HG03095 (cell line): ENCODE measurements around the gene OR5AU1.

ENCODE experiments used
- ATAC-seq: cut with Tn5 transposase; IDR thresholded peaks from one replicate; pipeline ENCODE4 v1.9.1; 2021; ENCODE audit warnings: moderate library complexity; ENCODE audit not compliant: unreplicated experiment

Gene OR5AU1

DNA sequence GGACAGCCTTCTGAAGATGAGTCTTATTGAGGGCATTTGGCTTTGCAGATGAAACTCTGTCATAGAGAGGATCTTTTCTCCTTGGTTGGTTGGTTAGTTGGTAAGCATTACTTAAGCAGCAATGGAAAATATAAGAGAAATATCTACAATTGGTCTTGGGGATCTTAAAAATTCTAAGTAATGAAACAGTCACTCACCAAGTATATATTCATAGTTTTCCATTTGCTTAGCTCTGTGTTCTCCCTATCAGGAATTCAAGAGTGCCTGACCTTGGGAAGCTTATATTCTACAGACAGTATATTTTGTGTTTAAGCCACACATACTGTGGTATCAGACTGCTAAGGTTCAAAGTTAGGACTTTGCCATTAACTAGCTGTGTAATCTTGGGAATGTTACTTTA, at the start of gene OR5AU1:
OR5AU1 (minus strand) TSS at position 101 of the 400 bp plus-strand sequence. CDS start 191 bp downstream, outside the sequence.
- no peak for ATAC-seq

DNA sequence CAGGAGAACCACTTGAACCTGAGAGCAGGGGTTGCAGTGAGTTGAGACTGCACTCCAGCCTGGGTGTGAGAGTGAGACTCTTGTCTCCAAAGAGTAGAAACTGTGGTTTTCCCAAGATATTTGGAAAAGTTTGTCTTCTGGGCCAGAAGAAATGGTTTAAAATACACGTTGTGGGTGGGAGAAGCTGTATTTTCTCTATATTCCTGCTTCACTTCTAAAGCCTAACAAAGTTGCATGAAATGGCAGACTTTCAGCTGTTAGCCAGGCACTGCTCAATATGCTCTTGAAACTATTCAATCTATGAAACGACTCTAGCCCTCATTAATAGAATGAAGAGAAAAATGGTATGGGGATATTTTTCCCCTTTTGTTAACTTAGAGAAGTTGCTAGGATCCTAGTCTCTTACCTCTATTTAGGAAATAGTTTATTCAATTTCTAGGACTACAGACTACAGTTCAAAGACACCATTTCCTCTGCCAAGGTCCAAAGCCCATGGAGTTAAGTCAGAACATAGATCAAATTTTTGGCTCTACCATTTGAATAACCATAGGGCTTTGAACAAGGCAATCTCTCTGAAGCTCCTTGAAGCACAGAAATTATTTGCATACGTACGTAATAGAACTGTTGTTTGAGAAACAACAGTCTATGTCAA, 49.3 kb upstream of the OR5AU1 start:
- ATAC-seq: no peak

DNA sequence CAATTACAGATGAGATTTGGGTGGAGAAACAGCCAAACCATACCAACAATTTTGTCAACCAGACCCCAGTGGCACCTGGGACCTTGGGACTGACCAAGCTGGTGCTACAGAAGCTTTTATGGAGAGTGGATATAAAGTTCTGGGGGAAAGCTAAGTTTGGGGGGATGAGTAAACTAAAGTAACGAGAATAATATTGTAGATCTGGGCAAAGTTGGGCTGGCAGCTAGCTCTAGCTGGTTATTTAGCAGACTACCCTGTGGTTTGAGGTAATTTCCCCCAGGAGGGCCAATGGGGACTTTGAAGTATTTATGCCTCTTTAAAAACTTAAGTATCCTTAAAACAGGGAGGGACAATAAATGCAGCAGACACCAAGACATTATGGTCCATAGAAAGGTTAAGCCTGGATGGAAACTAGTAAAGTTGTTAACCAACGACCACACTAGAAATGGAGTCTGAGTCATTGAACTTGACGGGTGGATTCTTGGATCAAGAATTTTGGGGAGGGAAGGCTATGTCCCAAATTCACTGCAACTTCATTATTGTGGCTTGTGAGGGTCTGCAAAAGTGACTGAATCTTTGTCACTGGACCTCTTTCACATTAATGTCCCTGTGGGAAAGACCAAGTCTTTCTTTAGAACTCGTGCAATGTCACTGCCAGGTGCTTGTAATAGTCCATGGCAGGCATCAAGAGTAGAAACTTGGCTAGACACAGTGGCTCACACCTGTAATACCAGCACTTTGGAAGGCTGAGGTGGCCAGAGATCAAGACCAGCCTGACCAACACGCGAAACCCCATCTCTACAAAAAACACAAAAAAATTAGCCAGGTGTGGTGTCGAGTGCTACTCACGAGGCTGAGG, 48.5 kb upstream of the OR5AU1 start:
- no peak for ATAC-seq

DNA sequence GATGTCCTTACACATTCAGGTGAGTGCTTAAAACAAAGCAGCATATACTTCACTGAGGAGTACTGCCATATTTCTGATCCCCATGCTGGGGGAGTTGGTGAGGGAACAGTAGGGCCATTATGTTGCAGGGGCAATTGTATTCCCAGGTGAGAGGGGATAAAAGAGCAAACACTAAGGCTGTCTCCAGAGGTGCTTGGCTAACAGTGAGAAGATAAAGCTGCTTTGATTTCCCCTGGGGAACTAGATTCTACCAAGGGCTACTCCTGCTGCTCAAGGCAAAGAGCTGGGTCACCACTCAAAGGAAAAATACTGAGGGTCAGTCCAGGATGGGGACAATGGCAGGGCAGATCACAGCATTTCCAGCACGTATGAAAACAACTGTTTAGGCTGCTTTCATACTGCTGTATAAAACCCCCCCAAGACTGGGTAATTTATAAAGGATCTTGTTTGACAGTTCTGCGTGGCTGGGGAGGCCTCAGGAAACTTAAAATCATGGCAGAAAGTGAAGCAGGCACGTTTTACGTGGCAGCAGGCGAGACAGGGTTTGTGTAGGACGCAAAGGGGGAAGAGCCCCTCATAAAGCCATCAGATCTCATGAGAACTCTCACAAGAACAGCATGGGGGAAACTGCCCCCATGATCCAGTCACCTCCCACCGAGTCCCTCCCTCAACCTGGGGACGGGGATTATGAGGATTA, 47.8 kb upstream of the OR5AU1 start:
- no peak for ATAC-seq

DNA sequence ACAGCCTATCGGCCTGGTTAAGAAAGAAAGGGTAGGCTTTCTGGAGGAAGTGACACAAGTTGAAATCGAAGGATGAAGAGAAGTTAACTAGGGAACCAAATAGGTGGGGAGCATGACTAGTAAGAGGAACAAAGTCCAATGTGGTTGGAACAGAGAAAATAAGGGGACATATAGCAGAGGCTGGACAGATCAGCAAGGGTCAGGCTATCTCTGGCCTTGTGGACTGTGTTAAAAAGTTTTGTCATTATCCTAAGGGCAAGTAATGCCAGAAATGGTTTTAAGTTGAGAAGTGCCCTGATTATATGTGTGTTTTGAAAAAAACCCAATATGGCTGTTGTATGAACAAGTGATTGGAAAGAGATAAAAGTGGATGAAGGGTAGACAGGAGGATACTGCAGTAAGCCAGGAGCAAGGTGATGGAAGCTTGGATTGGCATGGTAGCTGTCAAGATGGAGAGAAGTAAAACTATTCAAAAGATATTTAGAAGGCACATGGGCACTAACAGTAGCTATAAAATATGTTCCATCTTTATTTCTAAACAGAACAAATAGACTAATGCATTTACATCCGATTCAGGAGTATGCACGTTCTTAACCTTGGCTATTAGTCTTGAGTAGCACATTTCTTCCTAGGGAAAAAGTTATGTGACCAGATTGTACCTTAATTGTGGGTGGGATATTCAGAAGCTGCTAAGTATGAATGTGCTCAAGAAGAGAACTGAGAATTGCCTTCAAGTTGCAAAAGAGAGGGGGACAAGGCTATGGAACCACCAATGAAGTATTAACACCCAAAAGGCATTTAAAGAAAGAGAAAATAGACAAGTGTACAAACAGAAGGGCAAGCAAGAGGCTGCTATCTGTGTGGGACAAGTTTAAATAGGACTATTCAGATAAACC, 46.8 kb upstream of the OR5AU1 start:
- no peak for ATAC-seq

DNA sequence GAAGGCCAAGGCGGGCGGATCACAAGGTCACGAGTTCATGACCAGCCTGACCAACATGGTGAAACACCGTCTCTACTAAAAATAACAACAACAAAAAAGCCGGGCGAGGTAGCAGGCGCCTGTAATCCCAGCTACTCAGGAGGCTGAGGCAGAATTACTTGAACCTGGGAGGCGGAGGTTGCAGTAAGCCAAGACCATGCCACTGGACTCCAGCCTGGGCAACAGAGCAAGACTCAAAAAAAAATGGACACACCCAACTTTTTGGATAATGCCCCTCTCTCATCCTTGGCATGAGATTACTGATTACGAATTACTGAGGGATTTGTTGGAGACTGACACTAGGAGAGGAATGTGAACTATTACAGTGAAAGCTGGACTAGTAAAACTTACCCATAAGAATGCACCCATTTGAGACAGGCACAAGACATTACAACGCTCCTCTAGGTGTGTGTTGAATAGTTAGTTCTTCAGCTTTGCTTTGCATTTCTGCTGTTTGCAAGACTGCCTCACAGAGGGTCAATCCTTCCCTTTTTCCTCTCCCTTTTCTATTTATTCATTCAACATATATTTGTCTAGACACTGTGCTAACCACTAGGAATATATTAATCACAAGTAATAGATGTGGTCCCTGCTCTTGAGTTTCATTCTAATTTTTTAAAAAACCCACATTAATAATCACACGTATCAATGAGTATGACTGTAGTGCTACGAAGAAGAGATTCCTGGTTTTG, 46.0 kb upstream of the OR5AU1 start:
- ATAC-seq: no peak

DNA sequence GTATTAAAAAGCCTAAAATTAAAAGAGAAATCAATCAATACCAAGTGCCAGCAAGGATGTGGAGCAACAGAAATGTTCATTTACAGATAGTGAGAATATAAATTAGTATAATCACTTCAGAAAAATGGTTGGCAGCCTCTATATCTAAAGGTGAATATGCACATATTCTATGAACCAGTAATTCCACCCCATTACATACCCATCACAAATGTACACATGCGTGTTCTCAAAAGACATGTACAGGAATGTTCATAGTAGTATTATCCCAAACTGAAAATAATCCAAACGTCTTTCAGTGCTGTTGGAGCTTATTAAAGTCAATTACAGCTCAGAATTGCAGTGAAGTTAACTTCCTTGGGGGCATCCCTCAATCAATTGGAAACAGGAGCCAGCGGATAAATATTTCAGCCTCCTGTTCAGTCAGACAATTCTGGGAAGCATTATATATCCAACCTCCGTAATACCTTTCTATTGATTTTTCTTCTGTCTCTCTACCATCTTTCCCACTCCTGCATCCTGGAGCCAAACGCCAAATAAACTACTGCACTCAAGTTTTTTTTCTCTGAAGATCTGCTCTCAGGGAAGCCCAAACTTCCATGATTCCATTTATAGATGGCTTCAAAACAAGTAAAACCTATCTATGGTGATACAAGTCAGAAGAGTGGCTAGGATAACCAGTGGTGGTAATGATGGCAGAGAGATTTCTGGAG, 45.0 kb upstream of the OR5AU1 start:
- ATAC-seq: no peak

DNA sequence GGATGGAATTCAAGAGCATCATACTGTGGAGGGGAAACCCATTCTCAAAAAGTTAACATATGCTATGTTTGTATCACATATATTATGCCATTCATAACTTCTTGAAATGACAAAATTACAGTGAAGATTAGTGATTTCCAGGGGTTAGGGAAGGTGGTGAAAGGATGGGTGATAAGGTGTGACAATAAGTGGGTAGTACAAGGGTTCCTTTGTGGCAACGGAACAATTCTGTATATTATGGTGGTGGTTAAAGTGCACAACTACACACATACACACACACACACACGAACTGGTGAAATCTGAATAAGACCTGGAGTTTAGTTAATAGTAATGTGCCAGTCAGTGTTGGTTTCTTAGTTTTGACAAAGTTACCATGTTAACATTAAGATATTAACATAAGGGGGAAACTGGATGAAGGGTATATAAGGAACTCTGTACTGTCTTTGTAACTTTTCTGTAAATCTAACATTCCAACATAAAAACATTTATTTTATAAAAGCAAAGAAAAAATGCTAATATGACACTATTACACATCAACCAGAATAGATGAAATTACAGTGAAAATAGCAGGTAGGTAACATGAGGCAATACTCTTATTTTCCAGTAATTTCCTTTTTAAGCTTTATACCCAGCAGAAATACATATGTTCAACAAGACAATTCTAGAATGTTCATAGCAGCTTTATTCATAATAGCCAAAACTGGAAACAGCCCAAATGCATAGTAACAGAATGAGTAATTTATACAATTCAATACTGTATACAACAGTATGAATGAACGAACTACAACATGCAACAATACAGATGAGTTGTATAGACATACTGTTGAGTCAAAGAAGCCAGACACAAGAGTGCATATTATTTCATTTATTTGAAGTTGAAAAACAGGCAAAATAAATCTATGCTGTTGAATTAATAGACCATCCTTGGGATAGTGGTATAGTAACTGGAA, 44.0 kb upstream of the OR5AU1 start:
- no peak for ATAC-seq

DNA sequence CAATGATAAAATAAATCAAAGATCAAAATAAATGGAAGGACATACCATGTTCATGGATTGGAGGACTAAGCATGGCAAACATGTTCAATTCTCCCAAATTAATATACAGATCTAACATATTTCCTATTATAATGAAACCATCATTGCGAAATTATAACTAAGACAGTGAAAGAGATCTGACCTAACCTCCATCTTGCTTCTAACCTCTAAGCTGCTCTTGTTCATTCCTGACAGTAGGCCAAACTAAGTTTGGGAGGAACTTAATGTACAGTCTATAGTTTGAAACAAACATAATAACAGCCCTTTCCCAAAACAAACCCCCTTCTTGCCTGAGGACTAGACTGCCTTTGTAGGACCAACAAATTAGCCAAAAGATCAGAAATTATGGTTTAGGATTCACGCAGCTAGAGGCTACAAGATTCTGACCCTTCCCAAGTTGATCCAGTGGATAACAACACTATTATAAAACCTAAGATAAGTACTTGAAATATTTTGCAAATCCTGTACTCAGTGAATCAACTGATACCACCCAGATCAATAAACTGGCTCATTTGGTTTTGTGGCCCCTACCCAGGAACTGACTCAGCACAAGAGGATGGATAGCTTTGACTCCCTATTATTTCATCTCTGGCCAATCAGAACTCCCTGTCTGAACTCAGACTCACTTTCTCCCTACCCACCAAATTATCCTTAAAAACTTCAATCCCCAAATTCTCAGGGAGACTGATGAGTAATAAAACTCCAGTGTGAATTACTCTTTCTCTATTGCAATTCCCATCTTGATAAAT, 41.7 kb upstream of the OR5AU1 start:
- ATAC-seq: no peak

DNA sequence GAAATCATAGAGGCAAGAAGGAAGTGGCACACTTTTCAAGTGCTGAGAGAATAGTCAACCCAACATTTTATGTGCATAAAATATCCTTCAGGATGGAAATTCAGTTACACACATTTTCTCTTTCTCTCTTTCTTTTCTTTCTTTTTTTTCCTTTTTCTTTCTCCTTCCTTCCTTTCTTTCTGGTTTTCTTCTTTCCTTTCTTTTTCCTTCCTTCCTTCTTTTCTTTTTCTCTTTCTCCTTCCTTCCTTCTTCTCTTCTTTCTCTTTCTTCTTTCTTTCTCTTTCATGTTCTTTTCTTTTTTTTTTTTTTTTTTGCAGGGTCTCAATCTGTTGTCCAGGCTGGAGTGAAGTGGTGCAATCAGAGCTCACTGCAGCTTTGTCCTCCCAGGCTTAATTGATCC, 38.7 kb upstream of the OR5AU1 start:
- no peak for ATAC-seq

DNA sequence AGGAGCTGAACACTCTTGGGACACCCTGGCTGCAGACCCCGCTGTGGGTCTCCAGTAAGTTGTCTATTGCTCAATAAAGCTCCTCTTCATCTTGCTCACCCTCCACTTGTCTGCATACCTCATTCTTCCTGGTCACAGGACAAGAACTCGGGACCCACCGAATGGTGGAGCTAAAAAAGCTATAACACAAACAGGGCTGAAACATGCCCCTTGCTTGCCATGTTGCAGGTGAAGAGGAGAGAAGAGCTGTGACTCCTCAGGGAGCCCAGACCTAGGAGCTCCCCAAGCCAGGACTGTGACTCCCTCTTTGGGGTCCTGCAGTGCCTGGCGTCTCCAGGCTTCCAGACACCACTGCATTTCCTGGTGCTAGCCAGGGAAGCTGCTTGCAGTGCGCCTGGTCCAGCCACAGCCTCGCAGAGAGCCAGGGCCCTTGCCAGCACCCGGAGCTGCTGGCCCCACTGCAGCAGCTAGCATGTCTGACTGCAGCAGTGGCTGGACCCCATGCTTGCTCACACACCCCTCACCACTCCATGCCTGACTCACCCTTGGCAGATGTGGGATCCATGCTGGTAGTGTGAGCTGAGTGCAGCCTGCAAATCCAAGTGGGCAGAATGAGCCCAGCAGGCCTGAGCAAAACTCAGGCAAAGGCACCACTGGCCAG, 37.1 kb upstream of the OR5AU1 start:
- no peak for ATAC-seq

DNA sequence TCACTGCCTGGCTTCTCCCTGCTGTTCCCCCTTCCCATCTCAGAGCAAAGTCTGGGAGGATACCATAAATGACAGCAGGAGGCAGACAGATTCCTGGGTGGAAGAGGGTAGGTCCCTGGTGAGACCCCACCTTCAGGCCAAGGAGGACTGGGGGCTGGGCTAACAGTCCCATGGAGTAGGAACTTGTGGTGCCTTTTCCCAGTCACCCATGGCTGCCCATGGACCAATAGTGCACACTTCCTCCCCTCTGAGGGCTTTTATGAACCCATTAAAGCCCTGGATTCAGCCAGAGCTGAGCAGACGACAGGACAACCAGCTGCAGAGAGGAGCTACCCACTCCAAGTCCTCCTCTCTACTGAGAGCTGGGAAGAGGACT, 36.6 kb upstream of the OR5AU1 start:
- no peak for ATAC-seq

DNA sequence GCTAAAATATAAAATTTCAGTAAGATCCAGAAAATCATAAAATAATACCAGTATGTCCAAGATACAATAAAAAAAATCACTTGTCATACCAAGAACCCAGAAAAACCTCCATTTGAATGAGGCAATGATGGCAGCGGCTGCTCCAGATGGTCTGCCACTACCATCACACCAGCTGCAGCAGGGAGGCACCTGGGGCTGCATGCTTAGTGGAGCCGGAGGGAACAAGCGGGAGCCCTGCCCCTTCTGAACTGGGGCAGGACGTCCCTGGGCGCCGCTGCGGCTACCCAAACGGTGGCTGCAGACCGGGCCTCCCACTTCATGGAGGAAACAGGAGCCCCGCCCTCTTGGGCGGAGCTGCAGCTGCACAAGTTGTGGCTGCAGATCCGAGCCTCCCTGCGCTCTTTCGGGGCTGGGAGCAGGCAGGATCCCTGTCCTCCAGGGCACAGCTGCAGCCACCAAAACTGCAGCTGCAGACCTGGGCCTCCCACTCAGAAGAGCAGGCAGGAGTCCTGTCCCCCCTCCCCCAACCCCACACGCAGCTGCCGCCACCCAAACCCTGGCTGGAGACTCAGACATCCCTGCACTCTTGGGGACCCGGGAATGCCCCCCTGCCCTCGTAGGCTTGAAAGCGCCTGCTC, 36.1 kb upstream of the OR5AU1 start:
- peak; percentile 94 for ATAC-seq

DNA sequence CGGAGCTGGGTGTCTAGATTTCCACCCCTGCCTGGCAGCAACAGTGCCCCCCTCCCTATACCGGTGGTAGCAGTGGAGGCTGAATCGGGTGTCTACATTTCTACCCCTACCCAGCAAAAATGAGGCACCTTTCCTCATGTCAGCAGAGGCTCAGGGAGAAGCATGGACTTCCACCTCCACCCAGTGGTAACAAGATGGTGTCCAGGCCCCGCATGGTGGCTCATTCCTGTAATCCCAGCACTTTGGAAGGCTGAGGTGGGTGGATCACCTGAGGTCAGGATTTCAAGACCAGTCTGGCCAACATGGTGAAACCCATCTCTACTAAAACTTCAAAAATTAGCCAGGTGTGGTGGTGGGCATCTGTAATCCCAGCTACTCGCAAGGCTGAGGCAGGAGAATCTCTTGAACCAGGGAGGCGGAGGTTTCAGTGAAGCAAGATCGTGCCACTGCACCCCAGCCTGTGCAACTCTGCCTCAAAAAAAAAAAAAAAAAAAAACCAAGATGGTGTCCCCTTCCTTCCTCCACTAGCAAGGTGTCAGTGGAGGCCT, 35.5 kb upstream of the OR5AU1 start:
- ATAC-seq: no peak

DNA sequence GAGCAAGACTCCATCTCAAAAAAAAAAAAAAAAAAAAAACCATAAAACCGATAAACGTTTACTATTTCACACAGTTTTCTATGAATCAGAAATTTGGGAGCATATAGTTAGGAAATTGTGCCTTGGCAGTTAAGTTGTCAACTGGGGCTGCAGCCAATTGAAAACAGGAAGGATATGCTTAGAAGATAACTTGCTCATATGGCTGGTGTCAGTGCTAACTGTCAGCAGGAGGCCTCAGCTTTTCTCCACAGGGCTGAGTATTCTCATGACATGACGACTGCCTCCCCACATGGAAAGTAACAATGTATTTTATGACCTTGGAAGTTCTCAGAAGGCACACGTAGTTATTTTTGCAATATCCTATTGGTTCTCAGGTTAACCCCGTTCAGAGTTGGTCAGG, 29.6 kb upstream of the OR5AU1 start:
- no peak for ATAC-seq

DNA sequence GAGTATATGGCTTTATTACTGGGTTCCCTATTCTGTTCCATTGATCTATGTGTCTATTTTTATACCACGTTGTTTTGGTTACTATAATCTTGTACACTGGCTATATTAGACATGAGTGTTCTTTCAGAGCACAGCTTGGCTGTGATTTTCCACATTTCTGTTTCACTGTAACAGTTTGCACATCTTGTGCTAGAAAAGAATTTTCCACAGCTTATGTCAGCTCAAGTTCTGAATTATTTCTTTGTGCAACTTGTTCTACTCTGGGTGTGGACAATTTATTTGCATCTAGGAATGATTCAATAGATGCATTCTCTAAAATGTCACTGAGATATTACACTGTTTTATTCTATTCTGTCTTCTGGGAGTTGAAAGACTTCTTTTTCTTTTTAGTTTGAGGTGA, 28.4 kb upstream of the OR5AU1 start:
- ATAC-seq: no peak
